GM23338 (cell line): ENCODE results near the gene RNFT2. TPM values are rescaled to one million over a fixed set of nuclear protein-coding genes. Genes with fewer than 3 reads are reported as not detected.

Experiments
- ATAC-seq: fragments of 200-7000 bp; cut with Tn5 transposase; 3 replicates; pipeline ENCODE4 v1.9.1; 2020
- DNase-seq: peaks from one replicate; pipeline ENCODE4 v3.0.0-alpha.2; 2015; ENCODE audit warnings: low spot score
- H2AFZ ChIP-seq: fragments of 200-600 bp; sonication (generic); 2 replicates; pipeline ENCODE4 v1.8.0; 2016; ENCODE audit warnings: antibody characterized with exemption, mild to moderate bottlenecking, moderate library complexity
- H3F3A ChIP-seq: fragments of 200-600 bp; sonication (generic); replicated peaks from 2 replicates; pipeline ENCODE4 v1.8.0; 2017; ENCODE audit warnings: antibody characterized with exemption, mixed run types, low read depth
- H3K27ac ChIP-seq: fragments of 200-600 bp; sonication (generic); 2 replicates; pipeline ENCODE4 v1.6.1; 2016; ENCODE audit warnings: low read depth
- H3K27me3 ChIP-seq: fragments of 200-600 bp; sonication (generic); 2 replicates; pipeline ENCODE4 v1.8.0; 2016; ENCODE audit warnings: mild to moderate bottlenecking, mixed run types, moderate library complexity; ENCODE audit not compliant: insufficient read depth
- H3K36me3 ChIP-seq: fragments of 200-600 bp; sonication (generic); 2 replicates; pipeline ENCODE4 v1.8.0; 2016; ENCODE audit warnings: mild to moderate bottlenecking; ENCODE audit not compliant: insufficient read depth
- H3K4me1 ChIP-seq: fragments of 200-600 bp; sonication (generic); 2 replicates; pipeline ENCODE4 v1.8.0; 2016; ENCODE audit warnings: mild to moderate bottlenecking, moderate library complexity; ENCODE audit not compliant: insufficient read depth
- H3K4me2 ChIP-seq: fragments of 200-600 bp; sonication (generic); 2 replicates; pipeline ENCODE4 v1.7.1; 2017; ENCODE audit warnings: mixed run types
- H3K4me3 ChIP-seq: fragments of 200-600 bp; sonication (generic); 2 replicates; pipeline ENCODE4 v1.6.1; 2016; ENCODE audit warnings: mixed run types
- H3K79me2 ChIP-seq: fragments of 200-600 bp; sonication (generic); replicated peaks from 2 replicates; pipeline ENCODE4 v1.8.0; 2017; ENCODE audit warnings: mild to moderate bottlenecking; ENCODE audit not compliant: insufficient read depth
- H3K9me2 ChIP-seq: fragments of 200-600 bp; sonication (generic); 2 replicates; pipeline ENCODE4 v1.8.0; 2017; ENCODE audit not compliant: insufficient read depth
- H4K20me1 ChIP-seq: fragments of 200-600 bp; sonication (generic); replicated peaks from 2 replicates; pipeline ENCODE4 v1.8.0; 2017; ENCODE audit warnings: mild to moderate bottlenecking; ENCODE audit not compliant: insufficient read depth
- H3K27ac Mint-ChIP-seq: 2 replicates; pipeline ENCODE4 v1.8.0; 2020; ENCODE audit warnings: inconsistent platforms, mild to moderate bottlenecking, moderate library complexity, mixed read lengths
- H3K27me3 Mint-ChIP-seq: 3 replicates; pipeline ENCODE4 v1.8.0; 2022; ENCODE audit warnings: low read depth, mild to moderate bottlenecking, moderate library complexity, mixed read lengths, inconsistent platforms; ENCODE audit not compliant: insufficient read depth, poor library complexity
- H3K36me3 Mint-ChIP-seq: 3 replicates; pipeline ENCODE4 v1.8.0; 2021; ENCODE audit warnings: low read depth, mild to moderate bottlenecking, inconsistent platforms, moderate library complexity, mixed read lengths
- H3K4me1 Mint-ChIP-seq: 3 replicates; pipeline ENCODE4 v1.8.0; 2020; ENCODE audit warnings: mild to moderate bottlenecking, inconsistent platforms, mixed read lengths
- H3K4me3 Mint-ChIP-seq: 3 replicates; pipeline ENCODE4 v1.8.0; 2021; ENCODE audit warnings: moderate library complexity, mild to moderate bottlenecking, inconsistent platforms, mixed read lengths
- H3K9me3 Mint-ChIP-seq: 3 replicates; pipeline ENCODE4 v1.8.0; 2020; ENCODE audit warnings: moderate library complexity, mild to moderate bottlenecking, inconsistent platforms, mixed read lengths
- CREB1 ChIP-seq: fragments of 250-450 bp; sonication (Bioruptor Pico); IDR thresholded peaks from 2 replicates; pipeline ENCODE4 v1.5.0; 2020; ENCODE audit warnings: low read depth, mild to moderate bottlenecking, moderate library complexity
- CTCF ChIP-seq, 2 experiments: fragments of 200-600 bp in 1 of 2; sonication (generic) in 1 of 2; conservative IDR thresholded peaks; 2 replicates each; pipeline versions ENCODE4 v1.5.1 to v1.6.1; 2016 to 2017; ENCODE audit warnings: antibody characterized with exemption in 2 of 2, low read depth in 2 of 2, mild to moderate bottlenecking in 2 of 2, moderate library complexity in 1 of 2
- ETS1 ChIP-seq: IDR thresholded peaks from 2 replicates; pipeline ENCODE4 v1.6.1; 2016; ENCODE audit warnings: antibody characterized with exemption
- EZH2 ChIP-seq: fragments of 200-600 bp; sonication (generic); IDR thresholded peaks from one replicate; pipeline ENCODE4 v1.8.0; 2017; ENCODE audit warnings: antibody characterized with exemption, mild to moderate bottlenecking, low read depth; ENCODE audit not compliant: unreplicated experiment
- EZH2phosphoT487 ChIP-seq: fragments of 200-600 bp; sonication (generic); IDR thresholded peaks from one replicate; pipeline ENCODE4 v1.8.1; 2018; ENCODE audit warnings: antibody characterized with exemption; ENCODE audit not compliant: unreplicated experiment
- JUNB ChIP-seq: IDR thresholded peaks from one replicate; pipeline ENCODE4 v1.6.1; 2016; ENCODE audit warnings: antibody characterized with exemption; ENCODE audit not compliant: unreplicated experiment
- NANOG ChIP-seq: IDR thresholded peaks from 2 replicates; pipeline ENCODE4 v1.6.1; 2016; ENCODE audit warnings: antibody characterized with exemption, borderline replicate concordance
- POLR2AphosphoS5 ChIP-seq: IDR thresholded peaks from 2 replicates; pipeline ENCODE4 v1.6.1; 2016; ENCODE audit warnings: antibody characterized with exemption, low read depth
- REST ChIP-seq: IDR thresholded peaks from one replicate; pipeline ENCODE4 v1.6.1; 2018; ENCODE audit warnings: antibody characterized with exemption; ENCODE audit not compliant: unreplicated experiment
- STAT1 ChIP-seq: IDR thresholded peaks from one replicate; pipeline ENCODE4 v1.6.1; 2016; ENCODE audit warnings: antibody characterized with exemption; ENCODE audit not compliant: unreplicated experiment
- ZNF114 ChIP-seq: fragments of 250-450 bp; sonication (Bioruptor Pico); IDR thresholded peaks from 2 replicates; pipeline ENCODE4 v1.5.0; 2020; ENCODE audit warnings: mild to moderate bottlenecking, moderate library complexity
- ZNF331 ChIP-seq: fragments of 250-450 bp; sonication (Bioruptor Pico); IDR thresholded peaks from 2 replicates; pipeline ENCODE4 v1.5.0; 2020; ENCODE audit warnings: low read depth, mild to moderate bottlenecking, moderate library complexity
- ZNF462 ChIP-seq: fragments of 250-450 bp; sonication (Bioruptor Pico); IDR thresholded peaks from 2 replicates; pipeline ENCODE4 v1.5.0; 2020; ENCODE audit warnings: mild to moderate bottlenecking, moderate library complexity
- polyA plus RNA-seq: library from polyadenylated mRNA; unstranded; fragments of >200 nt; fragmentation: Nextera tagmentation; extraction: Ambion mirVana; gene quantifications from 2 replicates; pipeline ENCODE4 v1.2.1, GENCODE V29; 2016
- total RNA-seq: library from RNA; depleted of rRNA; stranded (reverse); fragments of >200 nt; shearing (Covaris generic); gene quantifications from 2 replicates; pipeline ENCODE4 v1.2.3, GENCODE V29; 2014

The RNFT2 gene
- total and polyA plus RNA-seq, 2 experiments from 2014 or later = 19.3 to 22.9 TPM

- TF ChIP-seq ZNF331 (CRISPR knock-in tag) (no peak), REST (no peak), ETS1 (no peak), NANOG (no peak), JUNB (no peak), POLR2AphosphoS5 (no peak), EZH2 (no peak), ZNF114 (CRISPR knock-in tag) (no peak), CTCF (conservative IDR thresholded peaks at IDR 0.05; ENCODE audit: low read depth in 2 of 2) (no peak), EZH2phosphoT487 (no peak), CREB1 (CRISPR knock-in tag) (no peak), STAT1 (no peak)
Measured at GRCh38 chr12:116881325-116881876, 143.3 kb downstream of the RNFT2 start, which contains the start of gene HRK (continued).

GRCh38 chr12:116881877-116882507 is 143.9 kb downstream of the RNFT2 start:
- peaks cover 24% of the 10 kb centered on the region for H3F3A ChIP-seq
- Mint-ChIP-seq H3K36me3 (peaks cover 4% of the 10 kb centered on the region; the same call in 2 of the 3 replicates), H3K27me3 (peaks cover 58% of the 10 kb centered on the region), H3K27ac (no peak overlapping the region), H3K4me3 (peak overlapping the region; percentile 83), H3K9me3 (no peaks in the 10 kb centered on the region; the same call in none of the 3 replicates), H3K4me1 (peaks cover 26% of the 10 kb centered on the region)
- no peak overlapping the region for H3K27ac ChIP-seq
- peaks cover 18% of the 10 kb centered on the region; the same call in 1 of the 2 replicates for H4K20me1 ChIP-seq
- peaks cover 35% of the 10 kb centered on the region for H3K4me1 ChIP-seq
- peak overlapping the region; percentile 99 for H3K4me2 ChIP-seq
- H2AFZ ChIP-seq = peak overlapping the region; percentile 93
- no peak for ATAC-seq
- peak overlapping the region; percentile 78 for H3K4me3 ChIP-seq
- no peaks in the 10 kb centered on the region for H3K36me3 ChIP-seq
- H3K79me2 ChIP-seq = 0 out of 2 replicates have a peak, but pooled peaks cover 4% of the 10 kb centered on the region
- H3K27me3 ChIP-seq = peaks cover 76% of the 10 kb centered on the region
- no peaks in the 10 kb centered on the region for H3K9me2 ChIP-seq
- peak; percentile 32 for DNase-seq
- TF ChIP-seq ZNF114 (CRISPR knock-in tag) (no peak), ZNF462 (CRISPR knock-in tag) (no peak)
